Measurements from ENCODE around the gene GIT1.

GRCh38 chr17:29546830-29547229 is 42.6 kb downstream of the GIT1 start:
- TF ChIP-seq, protein P1, sequence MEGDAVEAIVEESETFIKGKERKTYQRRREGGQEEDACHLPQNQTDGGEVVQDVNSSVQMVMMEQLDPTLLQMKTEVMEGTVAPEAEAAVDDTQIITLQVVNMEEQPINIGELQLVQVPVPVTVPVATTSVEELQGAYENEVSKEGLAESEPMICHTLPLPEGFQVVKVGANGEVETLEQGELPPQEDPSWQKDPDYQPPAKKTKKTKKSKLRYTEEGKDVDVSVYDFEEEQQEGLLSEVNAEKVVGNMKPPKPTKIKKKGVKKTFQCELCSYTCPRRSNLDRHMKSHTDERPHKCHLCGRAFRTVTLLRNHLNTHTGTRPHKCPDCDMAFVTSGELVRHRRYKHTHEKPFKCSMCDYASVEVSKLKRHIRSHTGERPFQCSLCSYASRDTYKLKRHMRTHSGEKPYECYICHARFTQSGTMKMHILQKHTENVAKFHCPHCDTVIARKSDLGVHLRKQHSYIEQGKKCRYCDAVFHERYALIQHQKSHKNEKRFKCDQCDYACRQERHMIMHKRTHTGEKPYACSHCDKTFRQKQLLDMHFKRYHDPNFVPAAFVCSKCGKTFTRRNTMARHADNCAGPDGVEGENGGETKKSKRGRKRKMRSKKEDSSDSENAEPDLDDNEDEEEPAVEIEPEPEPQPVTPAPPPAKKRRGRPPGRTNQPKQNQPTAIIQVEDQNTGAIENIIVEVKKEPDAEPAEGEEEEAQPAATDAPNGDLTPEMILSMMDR (IDR thresholded peaks at IDR 0.05; ENCODE audit: low read depth, low read length, missing input control): no peak
- TF ChIP-seq HNF4G (IDR thresholded peaks at IDR 0.05) (no peak), EGR1 (IDR thresholded peaks at IDR 0.05; ENCODE audit: low read depth in 2 of 2) (no peak)
